Trophoblast cell (in vitro differentiated cells and primary cell): ENCODE results near the gene CGNL1.
A peak's percentile ranks its signal among the peaks of the same experiment; 100 is the strongest.

Source experiments
- DNase-seq, 2 donors: peaks; one replicate each; pipeline ENCODE4 v3.0.0-alpha.2; 2016
- H2AFZ ChIP-seq: 2 replicates; pipeline ENCODE4 v1.6.1; 2013; ENCODE audit warnings: low read length, moderate library complexity, mild to moderate bottlenecking; ENCODE audit not compliant: insufficient read depth, poor library complexity
- H2AK5ac ChIP-seq: 2 replicates; pipeline ENCODE4 v1.6.1; 2013; ENCODE audit warnings: mild to moderate bottlenecking, low read length
- H2BK120ac ChIP-seq: 2 replicates; pipeline ENCODE4 v1.6.1; 2013; ENCODE audit warnings: low read length, mild to moderate bottlenecking, moderate library complexity; ENCODE audit not compliant: insufficient read depth, poor library complexity
- H2BK12ac ChIP-seq: 2 replicates; pipeline ENCODE4 v1.6.1; 2013; ENCODE audit warnings: mild to moderate bottlenecking, low read length, moderate library complexity
- H2BK5ac ChIP-seq: 2 replicates; pipeline ENCODE4 v1.6.1; 2013; ENCODE audit warnings: low read length, low read depth, moderate library complexity, mild to moderate bottlenecking; ENCODE audit not compliant: poor library complexity
- H3K14ac ChIP-seq: 2 replicates; pipeline ENCODE4 v1.6.1; 2013; ENCODE audit warnings: mild to moderate bottlenecking, low read length
- H3K18ac ChIP-seq: 2 replicates; pipeline ENCODE4 v1.6.1; 2013; ENCODE audit warnings: mild to moderate bottlenecking, low read length
- H3K23ac ChIP-seq: 2 replicates; pipeline ENCODE4 v1.6.1; 2013; ENCODE audit warnings: low read length
- H3K27ac ChIP-seq: 2 replicates; pipeline ENCODE4 v1.5.1; 2013; ENCODE audit warnings: low read depth, mild to moderate bottlenecking, inconsistent platforms, low read length, moderate library complexity
- H3K27me3 ChIP-seq: 2 replicates; pipeline ENCODE4 v1.6.1; 2013; ENCODE audit warnings: inconsistent platforms, mild to moderate bottlenecking, low read length, moderate library complexity; ENCODE audit not compliant: insufficient read depth
- H3K36me3 ChIP-seq, 2 experiments: 1 replicate in 1 of 2; 2 replicates in 1 of 2; pipeline ENCODE4 v1.6.1; 2013; ENCODE audit warnings: low read length in 2 of 2, mild to moderate bottlenecking in 2 of 2, moderate library complexity in 1 of 2; ENCODE audit not compliant: insufficient read depth in 2 of 2, control insufficient read depth in 1 of 2
- H3K4ac ChIP-seq: 2 replicates; pipeline ENCODE4 v1.6.1; 2013; ENCODE audit warnings: low read depth, mild to moderate bottlenecking, low read length, moderate library complexity
- H3K4me1 ChIP-seq, 2 experiments: 1 replicate in 1 of 2; 2 replicates in 1 of 2; pipeline ENCODE4 v1.6.1; 2013; ENCODE audit warnings: low read length in 2 of 2, mild to moderate bottlenecking in 2 of 2, moderate library complexity in 1 of 2; ENCODE audit not compliant: insufficient read depth in 2 of 2, control insufficient read depth in 1 of 2
- H3K4me2 ChIP-seq: 2 replicates; pipeline ENCODE4 v1.6.1; 2013; ENCODE audit warnings: inconsistent platforms, mild to moderate bottlenecking, low read length, moderate library complexity
- H3K4me3 ChIP-seq: 2 replicates; pipeline ENCODE4 v1.5.1; 2013; ENCODE audit warnings: mild to moderate bottlenecking, low read depth, low read length, inconsistent platforms
- H3K79me1 ChIP-seq: one replicate; pipeline ENCODE4 v1.6.1; 2013; ENCODE audit warnings: low read length
- H3K79me2 ChIP-seq: 2 replicates; pipeline ENCODE4 v1.6.1; 2013; ENCODE audit warnings: low read length, mild to moderate bottlenecking; ENCODE audit not compliant: control insufficient read depth, insufficient read depth, poor library complexity
- H3K9ac ChIP-seq: 2 replicates; pipeline ENCODE4 v1.6.1; 2013; ENCODE audit warnings: mild to moderate bottlenecking, low read length
- H3K9me3 ChIP-seq: 2 replicates; pipeline ENCODE4 v1.6.1; 2013; ENCODE audit warnings: low read depth, mild to moderate bottlenecking, control low read depth, inconsistent platforms, low read length; ENCODE audit not compliant: insufficient read depth
- H4K12ac ChIP-seq: 2 replicates; pipeline ENCODE4 v1.6.1; 2013; ENCODE audit warnings: low read depth, mild to moderate bottlenecking, low read length, moderate library complexity
- H4K8ac ChIP-seq: 2 replicates; pipeline ENCODE4 v1.6.1; 2013; ENCODE audit warnings: low read depth, mild to moderate bottlenecking, low read length, moderate library complexity
- H4K91ac ChIP-seq: one replicate; pipeline ENCODE4 v1.6.1; 2013; ENCODE audit warnings: low read depth, mild to moderate bottlenecking, low read length, moderate library complexity
- WGBS: extraction: QIAGEN DNeasy Blood & Tissue Kit; methylation state at CpG from one replicate; pipeline ENCODE4 v1.1.7; 2013; ENCODE audit warnings: missing lambda C conversion rate; ENCODE audit not compliant: insufficient read length, insufficient coverage; ENCODE audit errors: extremely low coverage; 5-methylcytosine and 5-hydroxymethylcytosine counted together

CGNL1 gene

GRCh38 chr15:57526076-57526475, 149.8 kb downstream of the CGNL1 start:
- H3K4me1 ChIP-seq, result peaks cover 4 to 5% of the 10 kb centered on the region in 2 experiments
- H4K8ac ChIP-seq, result no peak overlapping the region
- H3K36me3 ChIP-seq, result peaks cover 0 to 5% of the 10 kb centered on the region in 2 experiments
- H3K79me2 ChIP-seq, result no peaks in the 10 kb centered on the region
- peaks cover 1% of the 10 kb centered on the region for H3K79me1 ChIP-seq
- no peak overlapping the region for H4K91ac ChIP-seq
- H3K27me3 ChIP-seq, result no peaks in the 10 kb centered on the region
- no peak overlapping the region for H3K4me3 ChIP-seq
- H3K9ac ChIP-seq, result no peak overlapping the region
- H3K18ac ChIP-seq, result no peak overlapping the region
- H3K27ac ChIP-seq, result no peak overlapping the region
- H2BK5ac ChIP-seq, result no peak overlapping the region
- no peak for DNase-seq
- no peak overlapping the region for H2BK120ac ChIP-seq
- no peak overlapping the region for H3K23ac ChIP-seq
- no peak overlapping the region for H2AFZ ChIP-seq
- no peak overlapping the region for H3K4me2 ChIP-seq
- H2BK12ac ChIP-seq, result no peak overlapping the region
- H3K9me3 ChIP-seq, result no peaks in the 10 kb centered on the region
- H3K14ac ChIP-seq, result no peak overlapping the region
- H2AK5ac ChIP-seq, result no peak overlapping the region
- no peak overlapping the region for H3K4ac ChIP-seq
- no peak overlapping the region for H4K12ac ChIP-seq

- no peak overlapping the region for H2BK5ac ChIP-seq
- no peaks in the 10 kb centered on the region for H3K79me2 ChIP-seq
- peaks cover 0 to 5% of the 10 kb centered on the region in 2 experiments for H3K36me3 ChIP-seq
- no peak overlapping the region for H3K4ac ChIP-seq
- H3K79me1 ChIP-seq, result peaks cover 1% of the 10 kb centered on the region
- no peak overlapping the region for H3K4me3 ChIP-seq
- WGBS, result no CpG with 5 or more reads among the region's 5 CpGs
- no peak overlapping the region for H2BK12ac ChIP-seq
- H3K18ac ChIP-seq, result no peak overlapping the region
- H3K27me3 ChIP-seq, result no peaks in the 10 kb centered on the region
- peak overlapping the region; percentile 50 for H4K91ac ChIP-seq
- no peak overlapping the region for H3K23ac ChIP-seq
- H2AK5ac ChIP-seq, result peak overlapping the region; percentile 64
- no peak overlapping the region for H4K8ac ChIP-seq
- no peak for DNase-seq
- H2AFZ ChIP-seq, result no peak overlapping the region
- H3K14ac ChIP-seq, result no peak overlapping the region
- no peaks in the 10 kb centered on the region for H3K9me3 ChIP-seq
- no peak overlapping the region for H3K4me2 ChIP-seq
- no peak overlapping the region for H3K9ac ChIP-seq
- peaks cover 4 to 5% of the 10 kb centered on the region in 2 experiments for H3K4me1 ChIP-seq
- no peak overlapping the region for H4K12ac ChIP-seq
- H2BK120ac ChIP-seq, result peak overlapping the region; percentile 41
- no peak overlapping the region for H3K27ac ChIP-seq
These were observed 150.3 kb downstream of the CGNL1 start for GRCh38 chr15:57526615-57527014.

- H3K27ac ChIP-seq, result no peak overlapping the region
- H4K91ac ChIP-seq, result no peak overlapping the region
- H3K18ac ChIP-seq, result no peak overlapping the region
- no peaks in the 10 kb centered on the region for H3K9me3 ChIP-seq
- H3K23ac ChIP-seq, result no peak overlapping the region
- H3K79me1 ChIP-seq, result peaks cover 1% of the 10 kb centered on the region
- no peak overlapping the region for H2BK5ac ChIP-seq
- H2BK12ac ChIP-seq, result peak overlapping the region; percentile 54
- H3K4me2 ChIP-seq, result no peak overlapping the region
- H2AFZ ChIP-seq, result peak overlapping the region; percentile 30
- no CpG with 5 or more reads among the region's 9 CpGs for WGBS
- no peak overlapping the region for H4K12ac ChIP-seq
- H3K4me3 ChIP-seq, result no peak overlapping the region
- no peaks in the 10 kb centered on the region for H3K79me2 ChIP-seq
- H3K14ac ChIP-seq, result no peak overlapping the region
- H3K4me1 ChIP-seq, result peaks cover 4 to 5% of the 10 kb centered on the region in 2 experiments
- H2BK120ac ChIP-seq, result no peak overlapping the region
- peaks cover 0 to 5% of the 10 kb centered on the region in 2 experiments for H3K36me3 ChIP-seq
- DNase-seq, result peak; percentile 28 to 91
- H2AK5ac ChIP-seq, result peak overlapping the region; percentile 57
- no peak overlapping the region for H3K9ac ChIP-seq
- H4K8ac ChIP-seq, result no peak overlapping the region
- no peak overlapping the region for H3K4ac ChIP-seq
- H3K27me3 ChIP-seq, result no peaks in the 10 kb centered on the region
These were observed 151.2 kb downstream of the CGNL1 start for GRCh38 chr15:57527382-57528091.

- WGBS, result no CpG with 5 or more reads among the region's 1 CpG
- Histone ChIP-seq H3K9me3 (no peaks in the 10 kb centered on the region), H4K8ac (no peak overlapping the region)
These were observed 152.7 kb downstream of the CGNL1 start for GRCh38 chr15:57528940-57529565.

More at GRCh38 chr15:57528940-57529565, 152.7 kb downstream of the CGNL1 start:
- H2BK12ac ChIP-seq, result no peak overlapping the region
- H3K27ac ChIP-seq, result no peak overlapping the region
- no peak overlapping the region for H4K91ac ChIP-seq
- H2BK120ac ChIP-seq, result no peak overlapping the region
- H3K4me1 ChIP-seq, result peaks cover 4 to 5% of the 10 kb centered on the region in 2 experiments
- peaks cover 0 to 2% of the 10 kb centered on the region in 2 experiments for H3K36me3 ChIP-seq
- H3K14ac ChIP-seq, result no peak overlapping the region
- no peaks in the 10 kb centered on the region for H3K79me2 ChIP-seq
- H3K4me3 ChIP-seq, result no peak overlapping the region
- no peak overlapping the region for H2BK5ac ChIP-seq
- H3K23ac ChIP-seq, result no peak overlapping the region
- no peak overlapping the region for H3K18ac ChIP-seq
- DNase-seq, result no peak
- H2AK5ac ChIP-seq, result no peak overlapping the region
- no peaks in the 10 kb centered on the region for H3K27me3 ChIP-seq
- no peak overlapping the region for H2AFZ ChIP-seq
- H3K9ac ChIP-seq, result no peak overlapping the region
- no peak overlapping the region for H4K12ac ChIP-seq
- no peak overlapping the region for H3K4me2 ChIP-seq
- no peak overlapping the region for H3K4ac ChIP-seq
- H3K79me1 ChIP-seq, result peaks cover 1% of the 10 kb centered on the region
